ENCODE measurements around the gene KL.

The KL gene

DNA sequence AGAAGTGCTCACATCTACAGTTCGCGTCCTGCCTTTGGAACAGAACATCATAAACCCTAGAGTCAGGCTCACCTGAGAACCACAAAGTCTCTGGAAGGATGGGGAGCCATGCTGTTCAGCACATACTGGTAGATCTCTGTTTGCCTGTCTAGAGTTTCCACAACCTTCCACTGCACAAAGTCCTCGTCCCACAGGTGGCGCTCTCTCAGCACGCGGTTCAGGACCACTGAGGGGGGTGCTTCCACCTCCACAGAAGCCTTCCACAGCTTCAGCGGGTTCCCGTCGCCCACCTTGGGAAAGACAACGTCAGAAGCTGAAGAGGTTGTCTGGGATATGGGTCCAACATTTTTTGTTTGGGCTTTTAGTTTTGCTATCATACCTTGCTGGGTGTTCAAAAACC is 93.6 kb downstream of the KL start:
- no peak for DNase-seq (ENCODE audit: low read depth in 3 of 3, low spot score in 1 of 3)

DNA sequence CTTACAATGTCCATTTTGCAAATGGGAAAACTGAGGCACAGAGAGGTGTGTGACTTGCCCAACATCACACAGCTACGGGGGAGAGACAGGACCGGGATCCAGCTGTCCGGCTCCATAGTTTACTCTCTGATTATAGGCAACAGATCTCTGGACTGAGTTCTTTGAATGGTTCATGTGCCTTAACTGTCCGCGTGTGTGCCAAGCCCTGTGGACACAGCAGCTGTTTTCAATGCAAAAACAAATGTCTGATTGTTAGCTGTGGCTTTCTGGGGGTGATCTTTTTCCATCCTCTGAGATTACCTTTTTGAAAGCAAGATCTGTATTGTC is 94.1 kb downstream of the KL start:
- no peak for DNase-seq (ENCODE audit: low read depth in 3 of 3, low spot score in 1 of 3)

DNA sequence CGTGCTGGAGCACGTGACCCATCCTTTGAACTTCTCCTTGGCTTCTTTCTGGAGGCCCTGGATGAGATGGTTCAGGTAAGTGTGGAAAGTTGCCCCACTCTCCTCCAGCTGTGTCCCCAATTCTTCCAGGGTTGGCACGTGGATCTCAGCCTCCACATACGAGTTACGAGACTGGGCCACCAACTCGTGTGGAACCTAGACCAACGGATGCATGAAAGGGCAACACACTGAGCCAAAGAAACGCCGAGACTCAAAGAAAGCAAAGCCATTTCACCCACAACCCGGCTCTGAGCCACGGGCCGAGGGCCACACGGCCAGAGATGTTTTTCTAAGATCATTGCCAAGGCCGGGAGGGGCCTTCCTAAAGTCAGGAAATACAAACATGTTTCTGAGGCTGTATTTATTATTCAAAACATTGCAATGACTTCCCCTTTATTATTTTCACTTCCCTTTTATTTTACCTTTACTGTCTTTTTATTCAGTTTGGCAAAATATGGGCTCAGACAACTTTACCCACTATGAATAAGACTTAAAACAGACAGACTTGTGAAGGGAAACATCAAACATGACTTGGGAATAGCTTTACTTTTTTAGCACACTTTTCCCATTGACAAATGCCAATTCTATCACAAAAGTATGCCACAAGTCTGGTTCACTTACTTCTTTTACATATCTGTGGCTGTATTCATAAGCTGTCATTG is 94.6 kb downstream of the KL start:
- no peak for DNase-seq (ENCODE audit: low read depth in 3 of 3, low spot score in 1 of 3)

DNA sequence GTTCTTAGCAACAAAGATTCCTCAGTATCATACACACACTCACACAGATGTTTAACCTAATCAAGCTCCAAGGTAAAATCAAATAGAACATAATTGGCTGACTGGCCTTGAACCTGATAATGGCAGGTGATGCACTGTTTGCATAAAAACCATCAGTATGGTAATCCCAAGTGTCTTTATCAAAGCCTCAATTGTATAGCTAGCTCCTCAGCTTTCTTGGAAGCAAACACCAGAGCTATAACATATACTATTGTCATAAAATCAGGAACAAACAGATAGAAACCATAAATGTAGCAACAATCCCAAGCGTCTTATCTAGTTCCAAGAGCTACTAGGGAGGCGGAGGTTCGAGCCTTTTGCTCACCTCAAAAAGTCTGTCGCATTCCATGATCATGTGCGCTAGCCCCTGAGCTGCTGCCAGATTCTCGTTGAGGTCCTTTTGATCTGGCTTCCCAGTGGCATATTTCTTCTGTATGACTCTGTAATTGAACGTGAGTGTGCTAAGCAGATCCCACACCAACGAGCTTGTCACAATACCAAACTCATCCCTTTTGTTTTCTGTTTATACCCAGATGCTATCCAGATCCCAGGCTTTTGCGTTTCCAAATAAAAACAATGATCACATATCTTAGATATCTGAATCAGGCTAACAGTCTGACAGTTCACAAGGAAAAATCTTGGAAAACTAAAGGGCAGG is 95.3 kb downstream of the KL start:
- no peak for DNase-seq (ENCODE audit: low read depth in 3 of 3, low spot score in 1 of 3)

GRCh38 chr13:33112766-33113165 is 96.5 kb downstream of the KL start:
- DNase-seq (ENCODE audit: low read depth in 3 of 3, low spot score in 1 of 3), result no peak

GRCh38 chr13:33114146-33114545 is 97.9 kb downstream of the KL start:
- no peak for DNase-seq (ENCODE audit: low read depth in 3 of 3, low spot score in 1 of 3)

DNA sequence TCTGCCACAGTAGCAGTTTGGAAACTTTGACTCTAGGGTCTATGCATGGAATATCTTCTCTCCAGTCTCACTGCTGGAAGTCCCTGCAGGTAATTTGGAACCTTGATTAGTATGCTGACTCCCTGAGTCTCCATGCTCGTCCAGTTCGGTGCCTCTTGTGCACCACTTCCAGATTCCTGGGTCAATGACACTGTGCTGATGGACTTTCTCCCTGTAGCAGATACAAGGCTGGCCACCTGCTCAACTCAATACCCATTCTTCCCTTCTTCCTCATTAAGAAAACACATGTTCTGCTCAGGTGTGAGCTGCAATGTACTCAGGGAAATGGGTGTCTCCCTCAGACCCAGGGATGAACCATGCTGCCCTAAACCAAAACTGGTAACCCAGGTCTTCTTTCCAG is 99.1 kb downstream of the KL start:
- DNase-seq (ENCODE audit: low read depth in 3 of 3, low spot score in 1 of 3), result no peak

Data from stimulated activated CD4-positive, alpha-beta T cell treated with anti-CD3 and anti-CD28 coated beads, TNF-alpha, amount 100 ng/mL, for 1 hour (primary cell).